ENCODE results near the gene MVB12B.

The MVB12B gene

GRCh38 chr9:126377176-126377509 is 50.5 kb downstream of the MVB12B start:
- TF ChIP-seq, protein P1, sequence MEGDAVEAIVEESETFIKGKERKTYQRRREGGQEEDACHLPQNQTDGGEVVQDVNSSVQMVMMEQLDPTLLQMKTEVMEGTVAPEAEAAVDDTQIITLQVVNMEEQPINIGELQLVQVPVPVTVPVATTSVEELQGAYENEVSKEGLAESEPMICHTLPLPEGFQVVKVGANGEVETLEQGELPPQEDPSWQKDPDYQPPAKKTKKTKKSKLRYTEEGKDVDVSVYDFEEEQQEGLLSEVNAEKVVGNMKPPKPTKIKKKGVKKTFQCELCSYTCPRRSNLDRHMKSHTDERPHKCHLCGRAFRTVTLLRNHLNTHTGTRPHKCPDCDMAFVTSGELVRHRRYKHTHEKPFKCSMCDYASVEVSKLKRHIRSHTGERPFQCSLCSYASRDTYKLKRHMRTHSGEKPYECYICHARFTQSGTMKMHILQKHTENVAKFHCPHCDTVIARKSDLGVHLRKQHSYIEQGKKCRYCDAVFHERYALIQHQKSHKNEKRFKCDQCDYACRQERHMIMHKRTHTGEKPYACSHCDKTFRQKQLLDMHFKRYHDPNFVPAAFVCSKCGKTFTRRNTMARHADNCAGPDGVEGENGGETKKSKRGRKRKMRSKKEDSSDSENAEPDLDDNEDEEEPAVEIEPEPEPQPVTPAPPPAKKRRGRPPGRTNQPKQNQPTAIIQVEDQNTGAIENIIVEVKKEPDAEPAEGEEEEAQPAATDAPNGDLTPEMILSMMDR (conservative IDR thresholded peaks at IDR 0.05; ENCODE audit: low read length), result no peak
- DNase-seq (ENCODE audit: low read depth), result no peak
- no peak overlapping the region for H3K4me3 ChIP-seq (ENCODE audit: low read length)

DNA sequence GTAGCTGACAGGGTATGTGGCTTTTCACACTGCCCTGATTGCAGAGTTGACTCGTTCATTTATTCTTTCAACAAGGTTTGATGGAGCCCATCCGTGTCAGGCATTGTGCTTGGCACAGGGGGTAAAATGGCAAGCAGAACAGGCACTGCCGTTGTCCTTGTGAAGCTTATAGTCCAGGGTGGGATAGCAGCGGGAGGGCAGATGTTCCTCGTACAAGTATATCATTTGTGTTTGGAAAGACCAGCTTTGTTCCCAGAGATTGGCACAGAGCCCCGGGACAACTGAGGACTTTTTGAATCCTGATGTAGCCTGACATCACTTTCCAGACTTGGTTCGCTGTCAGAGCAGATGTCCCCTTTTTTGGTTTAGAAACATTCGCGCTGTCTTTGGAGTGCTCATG is 50.9 kb downstream of the MVB12B start:
- TF ChIP-seq, protein P1 (conservative IDR thresholded peaks at IDR 0.05; ENCODE audit: low read length), result no peak
- H3K4me3 ChIP-seq (ENCODE audit: low read length), result no peak overlapping the region
- DNase-seq (ENCODE audit: low read depth), result no peak

DNA sequence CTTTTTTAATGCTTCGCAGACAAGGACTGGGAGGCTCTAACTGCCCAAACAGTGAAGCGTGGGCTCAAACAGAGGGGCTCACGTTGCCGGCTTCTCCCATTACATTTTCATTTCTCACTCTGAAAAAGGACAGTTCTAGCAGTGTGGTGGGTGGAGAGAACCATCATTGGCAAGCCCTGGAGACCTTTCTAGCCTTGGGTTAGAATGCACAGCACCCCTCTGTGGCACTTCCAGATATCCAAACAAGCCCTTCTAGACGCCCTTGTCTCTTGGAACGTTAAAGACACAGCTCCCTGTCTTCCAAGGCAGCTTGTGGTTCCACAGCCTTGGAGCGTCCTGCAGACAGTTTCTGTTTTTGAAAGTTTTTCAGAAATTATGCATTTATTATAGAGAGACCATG is 52.1 kb downstream of the MVB12B start:
- DNase-seq (ENCODE audit: low read depth), result no peak
- TF ChIP-seq, protein P1 (conservative IDR thresholded peaks at IDR 0.05; ENCODE audit: low read length), result no peak
- no peak overlapping the region for H3K4me3 ChIP-seq (ENCODE audit: low read length)

DNA sequence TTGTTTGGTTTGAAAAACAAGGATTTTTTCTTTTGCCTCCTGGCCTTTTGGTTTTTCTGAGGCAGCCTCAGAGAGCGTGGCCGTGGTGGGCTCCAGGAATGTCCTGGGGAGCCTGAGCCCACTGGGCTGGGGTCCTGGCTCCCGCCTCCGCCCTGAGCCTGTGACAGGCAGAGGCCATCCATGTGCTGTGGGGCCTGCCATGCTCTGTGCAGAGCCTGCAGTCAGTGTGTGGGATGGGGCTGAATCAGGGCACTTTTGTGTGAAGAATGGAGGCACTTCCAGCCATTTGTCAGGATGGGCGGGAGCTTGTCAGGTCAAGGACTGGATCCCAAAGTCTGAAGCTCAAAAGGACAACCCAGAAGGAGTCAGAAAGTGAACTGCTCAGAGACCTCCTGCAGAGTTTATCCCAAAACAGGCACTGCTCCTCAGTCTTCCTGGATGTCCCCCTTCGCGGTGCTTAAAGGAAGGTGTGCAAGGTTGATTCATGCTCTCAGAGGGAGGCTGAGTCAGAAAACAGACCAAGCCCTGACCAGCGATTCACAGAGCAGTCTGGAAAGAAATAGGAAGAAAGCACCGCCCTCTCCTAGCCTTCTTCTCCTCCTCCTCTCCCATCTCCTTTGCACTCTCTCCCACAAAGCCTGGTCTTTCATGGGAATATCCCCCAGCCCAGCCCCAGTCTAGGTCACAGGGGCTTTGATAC is 53.2 kb downstream of the MVB12B start:
- TF ChIP-seq, protein P1 (conservative IDR thresholded peaks at IDR 0.05; ENCODE audit: low read length), result no peak
- no peak for DNase-seq (ENCODE audit: low read depth)
- H3K4me3 ChIP-seq (ENCODE audit: low read length), result no peak overlapping the region

- no peak overlapping the region for H3K4me3 ChIP-seq (ENCODE audit: low read length)
- TF ChIP-seq, protein P1 (conservative IDR thresholded peaks at IDR 0.05; ENCODE audit: low read length), result no peak
- DNase-seq (ENCODE audit: low read depth), result no peak
Measured at GRCh38 chr9:126380447-126380846, 53.8 kb downstream of the MVB12B start.

DNA sequence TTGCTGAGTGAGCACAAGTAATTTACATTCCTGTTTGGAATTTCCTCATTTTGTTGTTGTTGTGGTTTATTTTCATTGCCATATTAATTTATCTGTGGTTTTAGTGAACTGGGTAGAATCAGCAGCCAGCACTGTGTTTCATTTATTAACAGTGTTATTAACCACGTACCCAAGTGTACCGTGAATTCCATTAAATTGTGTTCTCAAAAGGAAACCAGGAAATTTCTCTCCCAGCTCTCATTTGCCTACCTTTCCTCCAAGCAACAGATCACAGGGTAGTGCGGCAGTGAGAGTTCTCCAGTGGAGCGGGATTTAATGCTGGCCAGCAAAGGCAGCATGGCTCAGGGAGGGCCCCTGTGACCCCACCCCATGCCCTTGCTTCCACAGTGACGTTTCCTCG is 54.6 kb downstream of the MVB12B start:
- TF ChIP-seq, protein P1 (conservative IDR thresholded peaks at IDR 0.05; ENCODE audit: low read length), result no peak
- DNase-seq (ENCODE audit: low read depth), result no peak

DNA sequence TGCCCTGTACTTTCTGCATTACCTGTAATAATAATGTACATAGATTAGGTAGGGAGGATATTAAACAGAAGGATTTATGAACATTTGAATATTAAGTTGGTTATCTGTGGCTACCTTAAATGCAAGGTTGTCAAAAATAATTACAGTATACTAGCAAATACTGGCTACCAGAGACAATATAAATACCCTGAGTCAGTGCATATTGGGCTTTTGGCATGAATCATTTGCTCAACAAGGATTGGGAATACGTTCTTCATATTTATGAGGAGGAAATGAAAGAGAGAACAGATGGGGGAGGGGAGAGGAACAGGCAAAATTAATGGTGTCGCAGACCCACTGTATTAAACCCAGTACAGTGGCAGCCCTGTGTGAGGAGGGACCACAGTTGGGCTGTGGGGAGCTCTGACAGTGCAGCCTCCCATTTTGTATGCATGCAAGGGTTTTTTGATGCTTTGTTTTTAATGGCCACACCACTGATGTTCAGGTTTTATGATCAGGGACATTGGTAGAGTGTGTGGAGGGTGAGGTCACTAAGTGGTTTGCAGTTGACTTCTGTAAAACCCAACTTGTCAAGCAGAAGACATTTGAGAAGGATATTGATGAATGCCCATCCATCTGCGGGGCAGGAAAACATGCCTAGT is 56.9 kb downstream of the MVB12B start:
- DNase-seq (ENCODE audit: low read depth), result no peak
- no peak overlapping the region for H3K4me3 ChIP-seq (ENCODE audit: low read length)
- TF ChIP-seq, protein P1 (conservative IDR thresholded peaks at IDR 0.05; ENCODE audit: low read length), result no peak

More for the DNA sequence above, 54.6 kb downstream of the MVB12B start:
- no peak overlapping the region for H3K4me3 ChIP-seq (ENCODE audit: low read length)

All from AG10803 (cell line).